ENCODE data around the gene TSNAXIP1.
"Not testable (repeated sequence)": the region's sequence is repeated elsewhere in the genome, so short reads cannot be mapped to it uniquely, and the experiment has no call there.

TSNAXIP1 gene

GRCh38 chr16:67833415-67834241, 26.9 kb downstream of the TSNAXIP1 start:
- DNase-seq = peak; percentile 97
- no peaks in the 10 kb centered on the region for H3K4me1 ChIP-seq

GRCh38 chr16:67834242-67834614, 27.5 kb downstream of the TSNAXIP1 start:
- H3K9me3 ChIP-seq = no peaks in the 10 kb centered on the region
- H3K27me3 ChIP-seq = no peaks in the 10 kb centered on the region
- peak overlapping the region; percentile 88 for H3K4me3 ChIP-seq (ENCODE audit: low read depth, low read length)
- no peak for DNase-seq
- no peaks in the 10 kb centered on the region for H3K4me1 ChIP-seq
- peaks cover 23% of the 10 kb centered on the region for H3K36me3 ChIP-seq
- TF ChIP-seq CTCF (IDR thresholded peaks at IDR 0.05; ENCODE audit: low read depth, low read length) = no peak

More at GRCh38 chr16:67833415-67834241, 26.9 kb downstream of the TSNAXIP1 start:
- Histone ChIP-seq H3K4me3 (ENCODE audit: low read depth, low read length) (peak overlapping the region; percentile 88), H3K9me3 (no peaks in the 10 kb centered on the region), H3K36me3 (peaks cover 23% of the 10 kb centered on the region), H3K27me3 (no peaks in the 10 kb centered on the region)
- no peak for TF ChIP-seq CTCF (IDR thresholded peaks at IDR 0.05; ENCODE audit: low read depth, low read length)

GRCh38 chr16:67837190-67837589, 30.5 kb downstream of the TSNAXIP1 start:
- H3K27me3 ChIP-seq; DNase-seq; H3K4me1 ChIP-seq; H3K9me3 ChIP-seq; H3K36me3 ChIP-seq; H3K4me3 ChIP-seq (ENCODE audit: low read depth, low read length): not testable (repeated sequence)

GRCh38 chr16:67837811-67838210, 31.1 kb downstream of the TSNAXIP1 start:
- Histone ChIP-seq H3K4me3 (ENCODE audit: low read depth, low read length) (no peak overlapping the region), H3K36me3 (no peaks in the 10 kb centered on the region), H3K9me3 (no peaks in the 10 kb centered on the region), H3K27me3 (no peaks in the 10 kb centered on the region), H3K4me1 (no peaks in the 10 kb centered on the region)
- TF ChIP-seq CTCF (IDR thresholded peaks at IDR 0.05; ENCODE audit: low read depth, low read length) = no peak
- no peak for DNase-seq

GRCh38 chr16:67841198-67841815, 34.6 kb downstream of the TSNAXIP1 start:
- Histone ChIP-seq H3K36me3 (no peaks in the 10 kb centered on the region), H3K9me3 (no peaks in the 10 kb centered on the region), H3K4me3 (ENCODE audit: low read depth, low read length) (peak overlapping the region; percentile 92), H3K27me3 (no peaks in the 10 kb centered on the region), H3K4me1 (no peaks in the 10 kb centered on the region)
- TF ChIP-seq CTCF (IDR thresholded peaks at IDR 0.05; ENCODE audit: low read depth, low read length) = no peak
- no peak for DNase-seq

- DNase-seq = peak; percentile 96
Observed at GRCh38 chr16:67841816-67842508, 35.3 kb downstream of the TSNAXIP1 start, which contains the start of gene THAP11. Gene THAP11, plus strand, starts transcription at chr16:67842320. Its CDS starts 235 bp downstream, at chr16:67842555.

More at GRCh38 chr16:67841816-67842508, 35.3 kb downstream of the TSNAXIP1 start, which contains the start of gene THAP11:
- TF ChIP-seq CTCF (IDR thresholded peaks at IDR 0.05; ENCODE audit: low read depth, low read length) = peak; percentile 78
- no peaks in the 10 kb centered on the region for H3K9me3 ChIP-seq
- peak within 1 kb of the TSS; percentile 92 for H3K4me3 ChIP-seq (ENCODE audit: low read depth, low read length)
- no peaks in the 10 kb centered on the region for H3K4me1 ChIP-seq
- H3K36me3 ChIP-seq = no peaks in the 10 kb centered on the region
- H3K27me3 ChIP-seq = no peaks in the 10 kb centered on the region
